DOHH2 (cell line): Measurements from ENCODE around the gene DTNB.

Experiments
- H3F3A ChIP-seq: fragments of 200-600 bp; sonication (generic), shearing (Covaris generic); 2 replicates; pipeline ENCODE4 v1.6.0; 2016; ENCODE audit warnings: antibody characterized with exemption, mild to moderate bottlenecking; ENCODE audit not compliant: control insufficient read depth, insufficient read depth
- H3K27ac ChIP-seq: fragments of 200-600 bp; sonication (generic); 2 replicates; pipeline ENCODE4 v1.5.1; 2014; ENCODE audit warnings: low read depth, mild to moderate bottlenecking, low read length, moderate library complexity
- H3K27me3 ChIP-seq: fragments of 200-600 bp; sonication (generic); 2 replicates; pipeline ENCODE4 v1.6.1; 2014; ENCODE audit warnings: mild to moderate bottlenecking, low read length, mixed read lengths; ENCODE audit not compliant: control insufficient read depth
- H3K36me3 ChIP-seq: fragments of 200-600 bp; sonication (generic); 2 replicates; pipeline ENCODE4 v1.6.1; 2014; ENCODE audit warnings: mild to moderate bottlenecking, low read length, moderate library complexity, mixed read lengths; ENCODE audit not compliant: control insufficient read depth
- H3K4me1 ChIP-seq: fragments of 200-600 bp; sonication (generic); 2 replicates; pipeline ENCODE4 v1.6.1; 2014; ENCODE audit warnings: mild to moderate bottlenecking, low read length, mixed read lengths; ENCODE audit not compliant: control insufficient read depth
- H3K4me2 ChIP-seq: fragments of 200-600 bp; sonication (generic); 2 replicates; pipeline ENCODE4 v1.6.0; 2014; ENCODE audit warnings: mild to moderate bottlenecking, low read length, moderate library complexity
- H3K4me3 ChIP-seq: fragments of 200-600 bp; sonication (generic); 2 replicates; pipeline ENCODE4 v1.5.1; 2014; ENCODE audit warnings: mild to moderate bottlenecking, low read length, mixed read lengths
- H3K79me2 ChIP-seq: fragments of 200-600 bp; sonication (generic); 2 replicates; pipeline ENCODE4 v1.6.1; 2014; ENCODE audit warnings: mild to moderate bottlenecking, low read length, mixed read lengths; ENCODE audit not compliant: control insufficient read depth
- H3K9me2 ChIP-seq: fragments of 200-600 bp; sonication (generic); replicated peaks from 2 replicates; pipeline ENCODE4 v1.6.1; 2014; ENCODE audit warnings: mild to moderate bottlenecking, low read length, mixed read lengths; ENCODE audit not compliant: control insufficient read depth
- H3K9me3 ChIP-seq: fragments of 200-600 bp; sonication (generic); 2 replicates; pipeline ENCODE4 v1.6.1; 2014; ENCODE audit warnings: antibody characterized with exemption, low read length, mixed read lengths; ENCODE audit not compliant: control insufficient read depth, insufficient read depth
- H4K20me1 ChIP-seq: fragments of 200-600 bp; sonication (generic); 2 replicates; pipeline ENCODE4 v1.6.0; 2014; ENCODE audit warnings: low read depth, mild to moderate bottlenecking, antibody characterized with exemption, low read length, moderate library complexity; ENCODE audit not compliant: control insufficient read depth, insufficient read depth
- EZH2phosphoT487 ChIP-seq: fragments of 200-600 bp; sonication (generic); IDR thresholded peaks from 2 replicates; pipeline ENCODE4 v1.6.1; 2017; ENCODE audit warnings: borderline replicate concordance, mild to moderate bottlenecking, antibody characterized with exemption, low read length, moderate library complexity, mixed read lengths
- TF ChIP-seq, protein P1 (sequence below): fragments of 200-600 bp; sonication (generic); IDR thresholded peaks from one replicate; pipeline ENCODE4 v1.5.1; 2014; ENCODE audit warnings: antibody characterized with exemption, mild to moderate bottlenecking, low read depth, low read length; ENCODE audit not compliant: poor library complexity, severe bottlenecking

Gene DTNB

DNA sequence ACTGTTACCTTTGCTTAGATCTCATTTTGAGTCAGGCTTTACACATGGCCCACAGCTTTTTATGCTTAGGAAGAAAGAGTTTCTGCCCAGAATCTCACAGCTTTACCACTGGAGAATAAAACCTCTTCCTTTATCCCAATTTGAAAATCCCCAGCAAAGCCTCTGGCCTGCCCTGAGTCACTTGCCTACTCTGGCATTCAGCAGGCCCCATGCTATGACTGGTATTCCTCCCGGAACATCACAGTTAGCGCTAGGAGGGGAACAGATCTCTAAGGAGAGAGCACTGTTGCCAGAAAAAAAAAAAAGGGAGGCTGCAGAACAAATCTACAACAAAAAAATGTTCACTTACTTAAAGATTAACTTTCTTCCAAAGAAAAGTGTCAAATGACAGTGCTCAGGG is 178.8 kb downstream of the DTNB start:
- H3F3A ChIP-seq = no peaks in the 10 kb centered on the region
- no peaks in the 10 kb centered on the region for H3K27me3 ChIP-seq
- no peaks in the 10 kb centered on the region for H4K20me1 ChIP-seq
- H3K9me3 ChIP-seq = no peaks in the 10 kb centered on the region
- no peaks in the 10 kb centered on the region for H3K36me3 ChIP-seq
- no peak overlapping the region for H3K27ac ChIP-seq
- no peak overlapping the region for H3K4me2 ChIP-seq
- peaks cover 18% of the 10 kb centered on the region for H3K4me1 ChIP-seq
- no peaks in the 10 kb centered on the region for H3K9me2 ChIP-seq
- no peak for TF ChIP-seq EZH2phosphoT487
- TF ChIP-seq, protein P1, sequence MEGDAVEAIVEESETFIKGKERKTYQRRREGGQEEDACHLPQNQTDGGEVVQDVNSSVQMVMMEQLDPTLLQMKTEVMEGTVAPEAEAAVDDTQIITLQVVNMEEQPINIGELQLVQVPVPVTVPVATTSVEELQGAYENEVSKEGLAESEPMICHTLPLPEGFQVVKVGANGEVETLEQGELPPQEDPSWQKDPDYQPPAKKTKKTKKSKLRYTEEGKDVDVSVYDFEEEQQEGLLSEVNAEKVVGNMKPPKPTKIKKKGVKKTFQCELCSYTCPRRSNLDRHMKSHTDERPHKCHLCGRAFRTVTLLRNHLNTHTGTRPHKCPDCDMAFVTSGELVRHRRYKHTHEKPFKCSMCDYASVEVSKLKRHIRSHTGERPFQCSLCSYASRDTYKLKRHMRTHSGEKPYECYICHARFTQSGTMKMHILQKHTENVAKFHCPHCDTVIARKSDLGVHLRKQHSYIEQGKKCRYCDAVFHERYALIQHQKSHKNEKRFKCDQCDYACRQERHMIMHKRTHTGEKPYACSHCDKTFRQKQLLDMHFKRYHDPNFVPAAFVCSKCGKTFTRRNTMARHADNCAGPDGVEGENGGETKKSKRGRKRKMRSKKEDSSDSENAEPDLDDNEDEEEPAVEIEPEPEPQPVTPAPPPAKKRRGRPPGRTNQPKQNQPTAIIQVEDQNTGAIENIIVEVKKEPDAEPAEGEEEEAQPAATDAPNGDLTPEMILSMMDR = no peak
- no peaks in the 10 kb centered on the region for H3K79me2 ChIP-seq
- no peak overlapping the region for H3K4me3 ChIP-seq

DNA sequence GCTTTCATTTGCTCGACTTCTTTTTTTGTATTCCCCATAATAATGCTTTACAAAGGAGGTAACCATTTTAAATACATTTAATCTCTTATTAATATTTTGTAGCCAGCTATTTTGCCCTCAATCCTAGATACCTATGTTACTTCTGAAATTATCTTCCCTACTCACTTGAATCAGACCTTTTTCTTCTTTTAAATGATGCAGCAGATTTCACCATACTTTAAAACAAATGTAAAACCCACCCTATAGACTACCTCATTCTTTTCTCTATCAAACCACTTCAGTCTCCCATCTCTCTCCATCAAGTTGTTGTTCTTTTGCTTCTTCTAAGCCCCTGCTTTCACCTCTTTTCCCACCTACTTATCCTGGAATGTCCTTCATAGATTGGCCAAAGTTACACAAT is 180.2 kb downstream of the DTNB start:
- TF ChIP-seq EZH2phosphoT487 = no peak
- TF ChIP-seq, protein P1 = no peak
- Histone ChIP-seq H3K4me3 (no peak overlapping the region), H3K9me3 (no peaks in the 10 kb centered on the region), H3K79me2 (no peaks in the 10 kb centered on the region), H3K4me1 (peaks cover 15% of the 10 kb centered on the region), H3K9me2 (no peaks in the 10 kb centered on the region), H3F3A (no peaks in the 10 kb centered on the region; the same call in 1 of the 2 replicates), H3K27me3 (no peaks in the 10 kb centered on the region), H4K20me1 (no peaks in the 10 kb centered on the region), H3K4me2 (no peak overlapping the region), H3K27ac (no peak overlapping the region), H3K36me3 (no peaks in the 10 kb centered on the region)

DNA sequence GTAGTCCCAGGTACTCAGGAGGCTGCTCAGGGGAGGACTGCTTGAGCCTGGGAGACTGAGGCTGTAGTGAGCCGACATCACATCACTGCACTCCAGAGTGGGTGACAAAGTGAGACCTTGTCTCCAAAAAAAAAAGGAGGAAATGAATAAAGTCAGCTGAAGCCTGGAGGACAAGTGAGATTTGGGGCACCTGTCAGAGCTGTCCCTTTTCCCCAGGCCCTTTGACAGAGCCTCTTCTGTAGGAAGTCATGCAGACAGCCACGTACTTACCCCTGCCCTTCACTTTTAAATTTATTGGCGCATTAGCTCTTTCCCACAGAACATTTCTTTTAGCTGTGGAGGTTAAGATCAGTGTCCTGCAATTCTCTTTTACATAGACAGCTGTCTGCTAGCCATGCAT is 180.7 kb downstream of the DTNB start:
- H3K4me3 ChIP-seq = no peak overlapping the region
- H3K27me3 ChIP-seq = no peaks in the 10 kb centered on the region
- H3K4me2 ChIP-seq = no peak overlapping the region
- no peaks in the 10 kb centered on the region for H3K9me2 ChIP-seq
- no peaks in the 10 kb centered on the region for H4K20me1 ChIP-seq
- no peaks in the 10 kb centered on the region for H3K9me3 ChIP-seq
- H3K79me2 ChIP-seq = no peaks in the 10 kb centered on the region
- TF ChIP-seq, protein P1 = no peak
- TF ChIP-seq EZH2phosphoT487 = no peak
- H3F3A ChIP-seq = no peaks in the 10 kb centered on the region; the same call in 1 of the 2 replicates
- peaks cover 10% of the 10 kb centered on the region for H3K4me1 ChIP-seq
- H3K36me3 ChIP-seq = no peaks in the 10 kb centered on the region
- H3K27ac ChIP-seq = no peak overlapping the region
